ENCODE data around the gene PROC. TPM values are rescaled to one million over a fixed set of nuclear protein-coding genes. Genes with fewer than 3 reads are reported as not detected.

The PROC gene
- total and polyA plus RNA-seq, 8 donors: 0.50 to 4.6 (median 3.7) TPM; not detected in 1

DNA sequence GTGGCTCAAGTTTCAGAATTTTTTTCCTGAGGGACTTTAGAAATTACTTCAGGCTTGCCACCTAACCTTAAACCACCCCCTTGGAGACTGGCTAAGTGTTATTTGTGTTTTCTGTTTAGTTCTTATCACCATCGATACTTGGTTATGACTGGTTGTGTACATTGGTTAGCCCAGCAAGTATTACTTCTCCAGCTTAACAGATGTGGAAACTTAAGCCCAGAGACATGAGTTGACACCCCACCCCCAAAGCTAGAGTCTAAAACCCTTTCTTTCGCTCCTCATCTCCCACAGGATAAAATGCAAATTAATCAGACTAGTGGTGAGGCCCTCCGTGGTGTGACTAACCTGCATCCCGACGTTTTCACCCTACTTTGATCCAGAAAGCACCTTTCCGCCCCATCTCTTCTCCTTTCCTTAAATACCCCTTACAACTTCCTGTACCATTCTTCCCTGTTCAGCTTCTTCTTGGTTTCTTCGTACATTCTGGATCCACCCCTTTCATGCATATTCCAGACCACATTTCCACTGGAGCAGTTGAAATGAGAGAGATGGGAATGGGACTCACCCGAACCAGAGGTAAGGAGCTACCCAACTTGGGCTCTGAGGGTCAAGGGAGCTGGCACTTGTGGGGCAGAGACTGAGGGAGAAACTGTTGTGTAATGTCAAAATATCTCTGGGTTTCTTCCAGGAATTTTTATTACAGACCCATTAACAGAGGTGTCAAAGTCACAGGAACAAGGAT lies 29.6 kb upstream of the PROC start:
- peak overlapping the region; percentile 100 for H3K27ac ChIP-seq
- intact Hi-C loops (cut with DNase I): no loop called here
- H3K9me3 ChIP-seq: no peaks in the 10 kb centered on the region
- peak overlapping the region; percentile 41 to 83 for H3K4me3 ChIP-seq
- TF ChIP-seq, protein P1, sequence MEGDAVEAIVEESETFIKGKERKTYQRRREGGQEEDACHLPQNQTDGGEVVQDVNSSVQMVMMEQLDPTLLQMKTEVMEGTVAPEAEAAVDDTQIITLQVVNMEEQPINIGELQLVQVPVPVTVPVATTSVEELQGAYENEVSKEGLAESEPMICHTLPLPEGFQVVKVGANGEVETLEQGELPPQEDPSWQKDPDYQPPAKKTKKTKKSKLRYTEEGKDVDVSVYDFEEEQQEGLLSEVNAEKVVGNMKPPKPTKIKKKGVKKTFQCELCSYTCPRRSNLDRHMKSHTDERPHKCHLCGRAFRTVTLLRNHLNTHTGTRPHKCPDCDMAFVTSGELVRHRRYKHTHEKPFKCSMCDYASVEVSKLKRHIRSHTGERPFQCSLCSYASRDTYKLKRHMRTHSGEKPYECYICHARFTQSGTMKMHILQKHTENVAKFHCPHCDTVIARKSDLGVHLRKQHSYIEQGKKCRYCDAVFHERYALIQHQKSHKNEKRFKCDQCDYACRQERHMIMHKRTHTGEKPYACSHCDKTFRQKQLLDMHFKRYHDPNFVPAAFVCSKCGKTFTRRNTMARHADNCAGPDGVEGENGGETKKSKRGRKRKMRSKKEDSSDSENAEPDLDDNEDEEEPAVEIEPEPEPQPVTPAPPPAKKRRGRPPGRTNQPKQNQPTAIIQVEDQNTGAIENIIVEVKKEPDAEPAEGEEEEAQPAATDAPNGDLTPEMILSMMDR (IDR thresholded peaks at IDR 0.05): no peak
- no peaks in the 10 kb centered on the region for H3K27me3 ChIP-seq
- ATAC-seq (peak; percentile 6), DNase-seq (no peak)
- H3K36me3 ChIP-seq: no peaks in the 10 kb centered on the region
- peaks cover 12 to 53% of the 10 kb centered on the region in 2 donors for H3K4me1 ChIP-seq

DNA sequence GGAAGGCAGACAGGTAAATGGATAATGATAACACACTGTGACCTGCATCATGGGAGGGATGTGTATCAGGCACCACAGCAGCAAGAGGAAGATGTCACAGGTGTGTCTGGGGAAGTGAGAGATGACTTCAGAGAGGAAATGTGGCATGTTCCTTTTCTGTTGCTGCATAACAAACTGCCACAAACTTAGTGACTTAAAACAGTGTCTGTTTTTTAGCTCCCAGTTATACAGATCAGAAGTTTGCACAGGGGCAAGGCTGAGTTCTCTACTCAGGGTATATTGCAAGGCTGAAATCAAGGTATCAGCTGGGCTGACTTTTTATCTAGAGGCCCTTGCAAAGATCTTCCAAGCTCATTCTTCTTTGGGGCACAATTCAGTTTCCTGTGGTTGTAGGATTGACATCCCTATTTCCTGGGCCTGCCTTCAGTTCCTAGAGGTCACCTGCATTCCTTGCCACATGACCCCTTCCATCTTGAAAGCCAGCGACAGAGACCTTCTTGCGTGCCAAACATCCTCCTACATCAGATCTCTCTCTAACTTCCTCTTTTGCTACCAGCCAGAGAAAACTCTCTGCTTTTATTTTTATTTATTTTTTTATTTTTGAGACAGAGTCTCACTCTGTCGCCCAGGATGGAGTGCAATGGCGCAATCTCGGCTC lies 28.3 kb upstream of the PROC start:
- H3K36me3 ChIP-seq: no peaks in the 10 kb centered on the region
- H3K27ac ChIP-seq: peak overlapping the region in 1 of 2 donors; percentile 100
- TF ChIP-seq, protein P1 (IDR thresholded peaks at IDR 0.05): no peak
- intact Hi-C loops (cut with DNase I): no loop called here
- H3K9me3 ChIP-seq: no peaks in the 10 kb centered on the region
- no peaks in the 10 kb centered on the region for H3K27me3 ChIP-seq
- DNase-seq: no peak
- no peak for ATAC-seq
- peaks cover 12 to 41% of the 10 kb centered on the region in 2 donors for H3K4me1 ChIP-seq
- H3K4me3 ChIP-seq: no peak overlapping the region

DNA sequence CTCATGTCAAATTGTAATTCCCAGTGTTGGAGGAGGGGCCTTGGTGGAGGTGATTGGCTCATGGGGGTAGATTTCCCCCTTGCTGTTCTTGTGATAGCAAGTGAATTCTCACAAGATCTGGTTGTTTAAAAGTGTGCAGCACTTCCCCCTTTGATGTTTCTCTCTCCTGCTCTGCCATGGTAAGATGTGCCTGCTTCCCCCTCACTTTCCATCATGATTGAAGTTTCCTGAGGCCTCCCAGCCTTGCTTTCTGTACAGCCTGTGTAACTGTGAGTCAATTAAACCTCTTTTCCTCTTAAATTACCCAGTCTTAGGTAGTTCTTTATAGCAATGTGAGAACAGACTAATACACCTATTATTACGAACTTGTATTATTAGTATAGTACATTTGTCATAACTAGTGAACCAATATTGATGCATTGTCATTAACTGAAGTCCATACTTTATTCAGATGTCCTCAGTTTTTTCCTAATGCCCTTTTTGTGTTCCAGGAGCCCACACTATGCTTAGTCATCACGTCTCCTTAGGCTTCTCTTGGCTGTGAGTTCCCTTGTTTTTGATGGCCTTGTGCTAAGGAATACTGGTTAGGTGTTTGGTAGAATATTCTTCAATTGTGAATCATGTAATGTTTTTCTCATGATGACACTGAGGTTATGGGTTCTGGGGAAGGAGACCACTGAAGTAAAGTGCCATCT lies 25.9 kb upstream of the PROC start:
- H3K36me3 ChIP-seq: no peaks in the 10 kb centered on the region
- H3K4me1 ChIP-seq: peaks cover 7 to 21% of the 10 kb centered on the region in 2 donors
- no peak overlapping the region for H3K27ac ChIP-seq
- no peaks in the 10 kb centered on the region for H3K9me3 ChIP-seq
- no peak for ATAC-seq
- no peaks in the 10 kb centered on the region for H3K27me3 ChIP-seq
- no peak for DNase-seq
- H3K4me3 ChIP-seq: no peak overlapping the region
- TF ChIP-seq, protein P1 (IDR thresholded peaks at IDR 0.05): no peak
- intact Hi-C loops (cut with DNase I): no loop called here

DNA sequence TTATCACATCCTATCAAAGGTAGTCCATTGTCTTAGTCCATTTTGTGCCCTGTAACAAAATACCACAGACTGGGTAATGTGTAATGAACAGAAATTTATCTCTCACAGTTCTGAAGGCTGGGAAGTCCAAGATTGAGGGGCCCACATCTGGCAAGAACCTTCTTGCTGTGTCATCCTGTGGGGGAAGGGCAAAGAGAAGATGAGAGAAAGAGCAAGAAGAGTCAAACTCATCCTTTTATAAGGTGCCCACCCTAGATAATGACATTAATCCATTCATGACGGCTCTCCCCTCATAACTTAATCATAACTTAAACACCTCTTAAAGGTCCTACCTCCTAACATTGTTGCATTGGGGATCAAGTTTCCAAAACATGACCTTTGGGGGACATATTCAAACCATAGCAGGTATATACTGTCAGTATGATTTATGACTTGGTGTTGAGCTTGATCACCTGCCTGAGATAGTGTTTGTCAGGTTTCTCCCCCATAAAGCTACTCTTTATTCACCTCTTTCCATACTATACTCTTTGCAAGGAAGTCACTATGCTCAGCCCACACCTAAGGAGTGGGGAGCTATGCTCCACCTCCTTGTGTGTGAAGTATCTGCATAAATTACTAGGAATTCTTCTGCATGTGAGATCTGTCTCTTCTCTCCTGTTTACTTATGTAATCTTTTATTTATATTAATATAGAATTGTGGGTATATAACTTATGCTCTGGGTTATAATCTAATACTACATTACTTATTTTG lies 25.2 kb upstream of the PROC start:
- DNase-seq: no peak
- no peak overlapping the region for H3K27ac ChIP-seq
- intact Hi-C loops (cut with DNase I): no loop called here
- no peak overlapping the region for H3K4me3 ChIP-seq
- H3K4me1 ChIP-seq: peaks cover 8 to 25% of the 10 kb centered on the region in 2 donors
- H3K36me3 ChIP-seq: no peaks in the 10 kb centered on the region
- no peaks in the 10 kb centered on the region for H3K27me3 ChIP-seq
- no peak for ATAC-seq
- TF ChIP-seq, protein P1 (IDR thresholded peaks at IDR 0.05): no peak
- H3K9me3 ChIP-seq: no peaks in the 10 kb centered on the region
